Measurements from ENCODE around the gene IBTK. TPM values are rescaled to one million over a fixed set of nuclear protein-coding genes. Genes with fewer than 3 reads are reported as not detected.
A peak's percentile ranks its signal among the peaks of the same experiment; 100 is the strongest.
"Not testable (repeated sequence)": the region's sequence is repeated elsewhere in the genome, so short reads cannot be mapped to it uniquely, and the experiment has no call there.

The IBTK gene, protein sequence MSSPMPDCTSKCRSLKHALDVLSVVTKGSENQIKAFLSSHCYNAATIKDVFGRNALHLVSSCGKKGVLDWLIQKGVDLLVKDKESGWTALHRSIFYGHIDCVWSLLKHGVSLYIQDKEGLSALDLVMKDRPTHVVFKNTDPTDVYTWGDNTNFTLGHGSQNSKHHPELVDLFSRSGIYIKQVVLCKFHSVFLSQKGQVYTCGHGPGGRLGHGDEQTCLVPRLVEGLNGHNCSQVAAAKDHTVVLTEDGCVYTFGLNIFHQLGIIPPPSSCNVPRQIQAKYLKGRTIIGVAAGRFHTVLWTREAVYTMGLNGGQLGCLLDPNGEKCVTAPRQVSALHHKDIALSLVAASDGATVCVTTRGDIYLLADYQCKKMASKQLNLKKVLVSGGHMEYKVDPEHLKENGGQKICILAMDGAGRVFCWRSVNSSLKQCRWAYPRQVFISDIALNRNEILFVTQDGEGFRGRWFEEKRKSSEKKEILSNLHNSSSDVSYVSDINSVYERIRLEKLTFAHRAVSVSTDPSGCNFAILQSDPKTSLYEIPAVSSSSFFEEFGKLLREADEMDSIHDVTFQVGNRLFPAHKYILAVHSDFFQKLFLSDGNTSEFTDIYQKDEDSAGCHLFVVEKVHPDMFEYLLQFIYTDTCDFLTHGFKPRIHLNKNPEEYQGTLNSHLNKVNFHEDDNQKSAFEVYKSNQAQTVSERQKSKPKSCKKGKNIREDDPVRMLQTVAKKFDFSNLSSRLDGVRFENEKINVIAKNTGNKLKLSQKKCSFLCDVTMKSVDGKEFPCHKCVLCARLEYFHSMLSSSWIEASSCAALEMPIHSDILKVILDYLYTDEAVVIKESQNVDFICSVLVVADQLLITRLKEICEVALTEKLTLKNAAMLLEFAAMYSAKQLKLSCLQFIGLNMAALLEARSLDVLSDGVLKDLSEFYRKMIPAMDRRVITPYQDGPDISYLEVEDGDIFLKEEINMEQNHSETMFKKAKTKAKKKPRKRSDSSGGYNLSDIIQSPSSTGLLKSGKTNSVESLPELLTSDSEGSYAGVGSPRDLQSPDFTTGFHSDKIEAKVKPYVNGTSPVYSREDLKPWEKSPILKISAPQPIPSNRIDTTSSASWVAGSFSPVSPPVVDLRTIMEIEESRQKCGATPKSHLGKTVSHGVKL (N-terminal part only)
- 22.0 TPM for total RNA-seq

DNA sequence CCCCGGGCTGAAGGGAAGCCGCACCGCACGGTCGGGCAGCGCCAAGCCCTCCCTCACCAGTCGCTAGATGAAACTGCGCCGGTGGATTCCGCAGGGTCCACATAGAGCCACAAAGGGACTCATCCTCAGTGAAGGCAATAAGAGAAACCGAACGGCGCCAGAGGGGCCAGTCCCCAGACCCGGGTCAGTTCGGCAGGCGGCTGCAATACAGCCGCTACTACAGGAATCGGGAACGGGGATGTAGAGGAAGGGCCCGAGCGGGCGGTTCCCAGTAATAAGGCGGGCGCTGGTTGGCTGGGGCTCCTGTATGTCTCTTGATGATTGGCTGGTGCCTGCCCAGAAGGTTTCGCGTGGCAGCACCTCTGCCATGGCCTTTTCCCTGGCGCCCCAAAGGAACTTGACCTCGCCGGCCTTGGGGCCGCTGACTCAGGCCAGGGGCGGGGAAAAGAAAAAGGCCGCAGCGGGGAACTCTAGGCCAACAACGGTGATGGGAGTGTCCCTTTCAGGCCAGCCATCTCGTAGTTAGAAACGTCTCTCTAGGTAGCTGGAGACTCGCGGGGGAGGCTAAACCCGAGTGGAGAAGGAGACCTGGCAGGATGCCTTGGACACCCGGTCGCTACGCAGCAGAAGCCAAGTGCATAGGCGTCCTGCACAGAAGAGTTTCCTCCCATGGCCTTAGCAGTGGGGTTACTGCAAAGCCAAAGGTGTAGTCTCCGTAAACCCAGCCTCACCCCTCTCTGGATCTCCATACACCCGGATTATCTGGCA lies at the start of gene IBTK:
TSS of gene IBTK (minus strand) at position 240 of the 768 bp plus-strand sequence. CDS start 7,258 bp downstream, outside the sequence.
- Histone ChIP-seq H3K27me3 (ENCODE audit: insufficient read depth, low read length) (no peaks in the 10 kb centered on the region), H3K9me3 (ENCODE audit: low read depth, low read length) (no peaks in the 10 kb centered on the region), H3K4me1 (ENCODE audit: insufficient read depth, low read length) (peaks cover 24% of the 10 kb centered on the region), H3K4me3 (ENCODE audit: low read length) (peak within 1 kb of the TSS; percentile 81)

DNA sequence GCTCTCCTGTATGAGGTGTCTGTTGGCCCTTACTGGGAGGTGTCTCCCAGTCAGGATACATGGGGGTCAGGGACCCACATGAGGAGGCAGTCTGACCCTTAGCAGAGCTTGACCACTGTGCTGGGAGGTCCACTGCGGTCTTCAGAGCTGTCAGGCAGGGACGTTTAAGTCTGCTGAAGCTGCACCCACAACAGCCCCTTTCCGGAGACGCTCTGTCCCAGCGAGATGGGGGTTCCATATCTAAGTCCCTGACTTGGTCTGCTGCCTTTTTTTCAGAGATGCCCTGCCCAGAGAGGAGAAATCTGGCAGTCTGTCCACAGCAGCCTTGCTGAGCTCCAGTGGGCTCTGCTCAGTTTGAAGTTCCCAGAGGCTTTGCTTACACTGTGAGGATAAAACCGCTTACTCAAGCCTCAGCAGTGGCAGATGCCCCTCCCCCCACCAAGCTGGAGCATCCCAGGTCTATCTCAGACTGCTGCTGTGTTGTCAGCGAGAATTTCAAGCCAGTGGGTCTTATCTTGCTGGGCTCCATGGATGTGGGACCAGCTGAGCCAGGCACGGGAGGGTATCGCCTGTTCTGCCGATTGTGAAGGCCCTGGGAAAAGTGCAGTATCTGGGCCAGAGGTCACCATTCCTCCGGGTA lies 36.3 kb upstream of the IBTK start:
- H3K27me3 ChIP-seq (ENCODE audit: insufficient read depth, low read length) = no peaks in the 10 kb centered on the region
- H3K4me3 ChIP-seq (ENCODE audit: low read length) = no peak overlapping the region
- no peaks in the 10 kb centered on the region for H3K9me3 ChIP-seq (ENCODE audit: low read depth, low read length)
- H3K4me1 ChIP-seq (ENCODE audit: insufficient read depth, low read length) = no peaks in the 10 kb centered on the region

DNA sequence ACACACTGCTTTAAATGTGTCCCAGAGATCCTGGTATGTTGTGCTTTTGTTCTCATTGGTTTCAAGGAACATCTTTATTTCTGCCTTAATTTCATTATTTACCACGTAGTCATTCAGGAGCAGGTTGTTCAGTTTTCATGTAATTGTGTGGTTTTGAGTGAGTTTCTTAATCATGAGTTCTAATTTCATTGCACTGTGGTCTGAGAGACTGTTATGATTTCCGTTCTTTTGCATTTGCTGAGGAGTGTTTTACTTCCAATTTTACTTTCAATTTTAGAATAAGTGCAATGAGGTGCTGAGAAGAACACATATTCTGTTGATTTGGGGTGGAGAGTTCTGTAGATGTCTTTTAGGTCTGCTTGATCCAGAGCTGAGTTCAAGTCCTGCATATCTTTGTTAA lies 34.0 kb upstream of the IBTK start:
- H3K27me3 ChIP-seq (ENCODE audit: insufficient read depth, low read length); H3K4me1 ChIP-seq (ENCODE audit: insufficient read depth, low read length); H3K4me3 ChIP-seq (ENCODE audit: low read length); H3K9me3 ChIP-seq (ENCODE audit: low read depth, low read length): not testable (repeated sequence)

DNA sequence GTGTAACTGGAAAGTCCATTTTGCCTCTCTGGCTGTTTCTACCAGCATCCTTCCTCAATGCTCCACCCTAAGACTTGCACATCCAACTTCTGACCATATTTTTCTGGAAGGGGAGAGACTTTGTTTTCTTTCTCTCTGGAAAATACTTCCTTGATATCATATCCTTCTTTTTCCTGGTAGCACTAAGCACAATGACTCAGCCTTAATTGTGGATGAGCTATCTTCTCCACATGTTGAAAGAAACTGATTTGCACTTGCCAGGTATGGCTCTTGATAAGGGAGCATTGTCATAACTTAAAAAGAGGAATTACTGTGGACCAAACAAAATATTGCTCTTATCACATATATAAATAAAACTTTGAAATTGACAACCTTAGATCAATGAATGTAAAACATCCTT lies 30.1 kb upstream of the IBTK start:
- Histone ChIP-seq H3K27me3 (ENCODE audit: insufficient read depth, low read length) (no peaks in the 10 kb centered on the region), H3K9me3 (ENCODE audit: low read depth, low read length) (no peaks in the 10 kb centered on the region), H3K4me1 (ENCODE audit: insufficient read depth, low read length) (no peaks in the 10 kb centered on the region), H3K4me3 (ENCODE audit: low read length) (no peak overlapping the region)

DNA sequence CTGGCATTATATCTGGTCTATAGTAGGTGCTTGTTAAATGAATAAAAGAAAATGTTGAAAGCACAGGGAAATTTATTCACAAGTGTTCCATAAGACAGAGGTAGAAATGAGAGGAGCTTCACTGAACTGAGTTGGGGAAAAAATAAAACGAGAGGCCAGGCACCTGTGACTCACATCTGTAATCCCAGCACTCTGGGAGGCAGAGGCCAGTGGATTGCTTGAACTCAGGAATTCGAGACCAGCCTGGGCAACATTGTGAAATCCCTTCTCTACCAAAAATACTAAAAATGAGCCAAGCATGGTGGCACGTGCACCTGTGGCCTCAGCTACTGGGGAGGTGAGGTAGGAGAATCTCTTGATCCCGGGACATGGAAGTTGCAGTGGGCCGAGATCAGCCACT lies 28.1 kb upstream of the IBTK start:
- Histone ChIP-seq H3K9me3 (ENCODE audit: low read depth, low read length) (no peaks in the 10 kb centered on the region), H3K4me3 (ENCODE audit: low read length) (no peak overlapping the region), H3K4me1 (ENCODE audit: insufficient read depth, low read length) (no peaks in the 10 kb centered on the region), H3K27me3 (ENCODE audit: insufficient read depth, low read length) (no peaks in the 10 kb centered on the region)

DNA sequence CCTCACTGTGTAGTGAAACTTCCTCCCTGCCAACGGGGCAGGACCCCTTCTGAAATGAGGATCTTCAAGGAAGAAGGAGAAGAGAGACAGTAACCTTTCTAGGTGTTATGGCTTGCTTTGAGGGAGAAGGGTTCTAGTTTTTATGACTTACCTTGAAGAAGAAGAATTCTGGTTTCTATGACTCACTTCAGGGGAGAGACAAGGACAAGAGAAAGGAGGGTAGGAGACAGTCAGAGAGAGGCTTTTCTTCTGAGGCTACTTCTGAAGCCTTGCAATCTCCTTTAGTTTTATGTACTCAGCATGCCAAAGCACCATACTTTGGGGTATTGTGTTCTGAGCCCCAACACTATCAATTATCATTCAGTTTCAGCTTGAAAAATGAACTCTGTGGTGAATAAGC lies 25.8 kb upstream of the IBTK start:
- Histone ChIP-seq H3K9me3 (ENCODE audit: low read depth, low read length) (no peaks in the 10 kb centered on the region), H3K27me3 (ENCODE audit: insufficient read depth, low read length) (no peaks in the 10 kb centered on the region), H3K4me1 (ENCODE audit: insufficient read depth, low read length) (no peaks in the 10 kb centered on the region), H3K4me3 (ENCODE audit: low read length) (no peak overlapping the region)

DNA sequence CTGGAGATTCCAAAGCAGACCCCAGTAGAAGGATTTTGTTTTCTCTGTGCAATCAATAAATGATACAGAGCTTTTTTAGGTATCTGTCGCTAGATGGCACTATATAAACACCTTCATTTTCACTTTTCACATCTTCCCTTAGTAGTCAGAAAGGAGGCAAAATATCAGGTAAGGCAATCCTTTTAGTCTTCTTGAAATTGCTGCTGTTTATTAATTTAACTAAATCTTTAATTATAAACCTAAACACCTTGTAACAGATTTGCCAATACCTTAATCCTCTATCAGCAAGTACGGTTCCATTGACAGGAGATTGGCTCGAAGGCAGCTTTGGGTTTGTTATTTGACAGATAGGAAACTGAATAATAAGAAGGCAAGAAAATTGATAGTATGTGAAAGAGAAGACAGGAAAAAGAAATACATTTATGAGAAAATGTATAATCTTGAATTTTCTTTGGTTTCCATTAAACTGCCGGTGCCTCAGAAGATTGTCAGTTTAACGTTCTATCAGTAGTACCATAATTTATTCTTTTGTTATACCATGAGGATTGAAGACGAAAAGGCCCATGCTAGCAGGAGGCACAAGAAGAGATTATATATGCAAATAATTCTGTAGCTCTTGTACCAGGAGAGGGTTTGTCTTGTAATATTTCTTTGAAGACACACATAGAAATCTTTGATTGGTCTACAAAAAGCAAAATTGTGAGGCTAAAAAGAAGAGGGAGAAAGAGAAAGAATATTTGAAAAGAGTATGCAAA lies 23.5 kb upstream of the IBTK start:
- no peaks in the 10 kb centered on the region for H3K9me3 ChIP-seq (ENCODE audit: low read depth, low read length)
- peaks cover 4% of the 10 kb centered on the region for H3K27me3 ChIP-seq (ENCODE audit: insufficient read depth, low read length)
- H3K4me3 ChIP-seq (ENCODE audit: low read length) = no peak overlapping the region
- no peaks in the 10 kb centered on the region for H3K4me1 ChIP-seq (ENCODE audit: insufficient read depth, low read length)

DNA sequence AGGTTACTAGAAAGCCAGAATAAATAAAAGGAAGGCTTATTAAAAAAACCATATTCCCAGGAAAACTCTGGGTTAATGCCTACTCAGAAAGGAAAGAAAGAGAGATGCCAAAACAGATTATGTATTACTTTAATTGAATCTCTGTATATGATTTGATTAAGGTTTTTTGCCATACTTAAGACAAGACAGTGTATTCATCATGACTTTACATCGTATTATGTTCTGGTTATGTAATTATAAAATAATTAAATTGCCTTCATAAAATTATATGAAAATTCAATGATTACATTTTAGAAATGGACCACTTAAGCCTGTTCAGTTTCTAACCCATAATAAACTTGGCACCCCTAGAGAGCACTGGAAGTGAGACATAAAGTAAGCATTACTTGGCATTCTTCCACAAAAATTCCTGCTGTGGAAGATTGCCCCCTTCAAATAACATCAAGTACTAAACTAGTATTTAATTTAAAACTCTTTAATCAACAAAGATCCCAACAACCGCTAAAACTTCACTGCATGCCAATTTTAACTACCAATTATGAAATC lies 20.8 kb upstream of the IBTK start:
- Histone ChIP-seq H3K4me1 (ENCODE audit: insufficient read depth, low read length) (no peaks in the 10 kb centered on the region), H3K27me3 (ENCODE audit: insufficient read depth, low read length) (peaks cover 4% of the 10 kb centered on the region), H3K9me3 (ENCODE audit: low read depth, low read length) (no peaks in the 10 kb centered on the region)

DNA sequence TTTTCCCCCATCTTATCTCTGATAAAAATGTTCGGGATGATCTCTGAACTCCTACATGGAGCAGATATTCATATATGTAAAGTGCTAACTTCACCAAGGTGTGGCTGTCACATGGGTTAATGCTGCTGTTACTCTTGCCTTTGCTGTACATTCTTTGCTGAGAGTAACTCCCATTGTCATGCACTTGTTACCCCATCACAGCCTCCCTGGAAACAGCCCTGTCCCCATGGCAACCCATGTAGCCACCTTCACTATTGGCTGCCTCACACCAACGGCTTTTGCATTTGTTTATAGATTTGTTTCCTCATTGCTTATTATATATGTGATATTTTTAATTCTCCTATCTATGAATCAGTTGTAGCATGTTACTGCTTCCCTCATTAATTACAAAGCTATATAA lies 17.3 kb upstream of the IBTK start:
- no peaks in the 10 kb centered on the region for H3K9me3 ChIP-seq (ENCODE audit: low read depth, low read length)
- peaks cover 4% of the 10 kb centered on the region for H3K27me3 ChIP-seq (ENCODE audit: insufficient read depth, low read length)
- H3K4me3 ChIP-seq (ENCODE audit: low read length) = no peak overlapping the region
- peaks cover 8% of the 10 kb centered on the region for H3K4me1 ChIP-seq (ENCODE audit: insufficient read depth, low read length)

More for the DNA sequence above, 20.8 kb upstream of the IBTK start:
- no peak overlapping the region for H3K4me3 ChIP-seq (ENCODE audit: low read length)

DNA sequence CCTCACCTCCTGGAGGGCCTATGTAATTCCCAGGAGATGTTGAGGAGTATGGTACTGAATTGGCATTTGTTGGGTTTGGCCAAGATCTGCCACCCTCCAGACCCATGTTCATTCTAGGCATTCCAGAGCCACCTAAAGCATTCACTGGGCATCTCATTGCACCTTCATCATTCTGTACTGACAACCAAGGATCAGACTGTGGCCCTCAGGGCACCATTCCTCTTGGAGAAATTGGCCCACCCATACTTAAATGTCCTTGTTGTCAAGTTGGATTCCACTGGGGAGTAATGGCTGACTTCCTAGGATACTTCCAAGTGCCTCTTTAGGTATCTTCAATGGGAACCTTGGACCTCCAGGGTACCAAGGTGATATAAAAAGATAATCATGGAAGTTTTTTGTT lies 16.8 kb upstream of the IBTK start:
- peaks cover 4% of the 10 kb centered on the region for H3K27me3 ChIP-seq (ENCODE audit: insufficient read depth, low read length)
- peaks cover 12% of the 10 kb centered on the region for H3K4me1 ChIP-seq (ENCODE audit: insufficient read depth, low read length)
- no peak overlapping the region for H3K4me3 ChIP-seq (ENCODE audit: low read length)
- H3K9me3 ChIP-seq (ENCODE audit: low read depth, low read length) = no peaks in the 10 kb centered on the region

DNA sequence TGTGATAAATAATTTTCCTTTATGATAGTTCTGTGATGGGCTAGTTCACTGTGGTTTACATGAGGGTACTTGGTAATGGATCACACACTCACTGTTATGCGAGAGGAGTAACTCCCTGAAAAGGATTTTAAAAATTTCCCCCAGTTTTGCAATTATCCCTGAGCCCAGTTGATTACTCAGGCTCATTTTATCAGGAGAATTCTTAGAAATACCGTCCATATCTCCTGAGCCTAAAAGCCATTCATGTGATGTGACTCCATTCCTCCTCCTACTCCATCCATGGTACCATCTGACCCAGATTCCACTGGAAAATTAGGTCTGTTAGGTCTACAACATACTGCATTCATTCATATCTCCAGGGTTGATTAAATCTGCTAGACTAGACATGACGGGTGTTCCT lies 16.4 kb upstream of the IBTK start:
- no peak overlapping the region for H3K4me3 ChIP-seq (ENCODE audit: low read length)
- peaks cover 16% of the 10 kb centered on the region for H3K4me1 ChIP-seq (ENCODE audit: insufficient read depth, low read length)
- no peaks in the 10 kb centered on the region for H3K9me3 ChIP-seq (ENCODE audit: low read depth, low read length)
- peaks cover 4% of the 10 kb centered on the region for H3K27me3 ChIP-seq (ENCODE audit: insufficient read depth, low read length)

DNA sequence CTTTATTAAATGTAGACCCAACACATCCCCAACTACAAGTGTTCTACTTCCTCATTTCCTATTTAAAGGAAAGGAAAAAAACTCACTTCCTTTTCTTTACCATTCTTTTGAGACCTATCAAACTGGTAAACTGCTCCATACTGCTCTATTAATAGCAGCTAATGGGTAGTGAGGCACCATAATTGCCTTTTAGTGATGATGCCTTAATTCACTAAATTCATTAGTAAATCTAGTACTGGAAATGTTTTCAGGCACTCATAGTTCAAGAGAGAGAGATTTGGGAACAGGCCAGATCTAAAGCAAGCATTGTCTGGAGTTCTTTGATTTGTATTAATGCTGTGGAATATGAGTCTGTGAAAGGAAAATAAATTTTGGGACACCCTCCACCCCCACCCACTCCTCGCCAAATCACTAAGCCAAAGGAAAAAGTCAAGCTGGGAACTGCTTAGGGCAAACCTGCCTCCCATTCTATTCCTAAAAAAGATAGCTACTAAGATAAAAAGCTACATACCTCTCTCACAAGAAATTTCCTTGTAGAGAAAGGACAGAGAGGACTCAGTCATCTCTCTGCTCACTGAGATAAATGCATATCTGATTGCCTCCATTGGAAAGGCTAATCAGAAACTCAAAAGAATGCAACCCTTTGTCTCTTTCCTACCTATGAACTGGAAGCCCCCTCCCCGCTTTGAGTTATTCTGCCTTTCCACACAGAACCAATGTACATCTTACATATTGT lies 13.6 kb upstream of the IBTK start:
- Histone ChIP-seq H3K27me3 (ENCODE audit: insufficient read depth, low read length) (no peaks in the 10 kb centered on the region), H3K4me3 (ENCODE audit: low read length) (no peak overlapping the region), H3K9me3 (ENCODE audit: low read depth, low read length) (no peaks in the 10 kb centered on the region), H3K4me1 (ENCODE audit: insufficient read depth, low read length) (peaks cover 17% of the 10 kb centered on the region)

DNA sequence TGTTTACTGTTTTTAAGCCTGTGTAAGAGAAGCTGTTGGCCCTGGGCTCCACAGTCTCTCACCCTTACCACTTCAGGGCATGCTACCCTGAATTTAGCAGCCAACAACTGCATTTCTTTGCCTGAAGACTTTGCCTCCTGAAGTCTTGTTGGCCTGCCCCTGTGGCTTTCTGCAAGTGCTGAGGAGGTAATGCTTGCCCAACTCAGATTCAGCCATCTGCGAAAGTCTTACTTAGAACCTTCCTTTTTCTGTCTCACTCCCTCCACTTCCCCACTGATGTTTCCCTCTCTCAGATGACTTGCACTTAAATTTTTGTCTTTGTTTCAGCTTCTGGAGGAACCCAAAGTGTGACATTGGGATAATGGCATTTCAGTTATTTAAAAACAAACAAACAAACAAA lies 11.8 kb upstream of the IBTK start:
- H3K9me3 ChIP-seq (ENCODE audit: low read depth, low read length) = no peaks in the 10 kb centered on the region
- peaks cover 17% of the 10 kb centered on the region for H3K4me1 ChIP-seq (ENCODE audit: insufficient read depth, low read length)
- no peaks in the 10 kb centered on the region for H3K27me3 ChIP-seq (ENCODE audit: insufficient read depth, low read length)
- no peak overlapping the region for H3K4me3 ChIP-seq (ENCODE audit: low read length)
